HepG2 (cell line): ENCODE measurements around the gene HOXA13. TPM values are rescaled to one million over a fixed set of nuclear protein-coding genes. Genes with fewer than 3 reads are reported as not detected.

Experiments
- CREBL2 ChIP-seq: sonication (generic); formaldehyde crosslinking; IDR thresholded peaks from 2 replicates; pipeline ENCODE4 v1.8.1; 2023; ENCODE audit warnings: missing genetic modification reagents, mild to moderate bottlenecking, borderline replicate concordance
- FLYWCH1 ChIP-seq: sonication (generic); formaldehyde crosslinking; IDR thresholded peaks from 2 replicates; pipeline ENCODE4 v1.8.1; 2023; ENCODE audit warnings: mild to moderate bottlenecking, missing genetic modification reagents
- GATAD2A ChIP-seq: IDR thresholded peaks from 2 replicates; pipeline ENCODE4 v1.6.1; 2016
- KLF13 ChIP-seq: sonication (generic); formaldehyde crosslinking; IDR thresholded peaks from 2 replicates; pipeline ENCODE4 v1.4.0; 2020; ENCODE audit warnings: mild to moderate bottlenecking, missing genetic modification reagents
- MED1 ChIP-seq: sonication (generic); formaldehyde crosslinking; IDR thresholded peaks from 2 replicates; pipeline ENCODE4 v1.4.0; 2020; ENCODE audit warnings: missing genetic modification reagents
- RAD21 ChIP-seq: fragments of 450-650 bp; formaldehyde crosslinking; IDR thresholded peaks from 2 replicates; pipeline ENCODE4 v1.5.0; 2020; ENCODE audit warnings: mild to moderate bottlenecking
- XRCC5 ChIP-seq: fragments of 200-400 bp; formaldehyde crosslinking; optimal IDR thresholded peaks from 2 replicates; pipeline ENCODE3; 2017; ENCODE audit warnings: mild to moderate bottlenecking, low read length
- ZNF329 ChIP-seq: sonication (generic); formaldehyde crosslinking; IDR thresholded peaks from 2 replicates; pipeline ENCODE4 v1.9.0; 2021; ENCODE audit warnings: low read depth, mild to moderate bottlenecking, missing genetic modification reagents
- ZNF33A ChIP-seq: sonication (generic); formaldehyde crosslinking; IDR thresholded peaks from 2 replicates; pipeline ENCODE4 v1.5.1; 2020; ENCODE audit warnings: missing genetic modification reagents, mild to moderate bottlenecking, moderate library complexity, borderline replicate concordance
- ZNF501 ChIP-seq: sonication (generic); formaldehyde crosslinking; IDR thresholded peaks from 2 replicates; pipeline ENCODE4 v1.5.1; 2020; ENCODE audit warnings: mild to moderate bottlenecking, moderate library complexity, missing genetic modification reagents
- ZSCAN31 ChIP-seq: sonication (generic); formaldehyde crosslinking; IDR thresholded peaks from 2 replicates; pipeline ENCODE4 v1.5.0; 2020; ENCODE audit warnings: low read depth, mild to moderate bottlenecking, missing genetic modification reagents
- polyA plus RNA-seq, 8 experiments: library from polyadenylated mRNA; depleted of rRNA in 3 of 8; stranded (reverse) in 7 of 8; unstranded in 1 of 8; fragments of >200 nt; fragmentation: Illumina TruSeq in 4 of 8; extraction: Trizol in 4 of 8; gene quantifications; 2 replicates each; pipeline versions ENCODE4 v1.2.1 to v1.2.3, GENCODE V29; 2011 to 2016; ENCODE audit warnings: low read depth in 4 of 8, missing spikeins in 1 of 8, mixed read lengths in 1 of 8; ENCODE audit not compliant: insufficient read depth in 1 of 8
- total RNA-seq, 5 experiments: library from RNA; depleted of rRNA; stranded (reverse); fragments of >200 nt; fragmentation: Illumina TruSeq; extraction: Trizol; gene quantifications; 2 replicates each; pipeline ENCODE4 v1.2.3, GENCODE V29; 2016; ENCODE audit warnings: low read depth in 1 of 5
- TF ChIP-seq, protein P1 (sequence below): sonication (generic); formaldehyde crosslinking; IDR thresholded peaks from 2 replicates; pipeline ENCODE4 v1.5.0; 2020; ENCODE audit warnings: mild to moderate bottlenecking, missing genetic modification reagents, moderate library complexity

The HOXA13 gene
- total and polyA plus RNA-seq, 2 of the 13 experiments (the other 11 are each of a cell fraction or from before 2014, with no cell fraction given): 0.01 to 0.04 TPM

DNA sequence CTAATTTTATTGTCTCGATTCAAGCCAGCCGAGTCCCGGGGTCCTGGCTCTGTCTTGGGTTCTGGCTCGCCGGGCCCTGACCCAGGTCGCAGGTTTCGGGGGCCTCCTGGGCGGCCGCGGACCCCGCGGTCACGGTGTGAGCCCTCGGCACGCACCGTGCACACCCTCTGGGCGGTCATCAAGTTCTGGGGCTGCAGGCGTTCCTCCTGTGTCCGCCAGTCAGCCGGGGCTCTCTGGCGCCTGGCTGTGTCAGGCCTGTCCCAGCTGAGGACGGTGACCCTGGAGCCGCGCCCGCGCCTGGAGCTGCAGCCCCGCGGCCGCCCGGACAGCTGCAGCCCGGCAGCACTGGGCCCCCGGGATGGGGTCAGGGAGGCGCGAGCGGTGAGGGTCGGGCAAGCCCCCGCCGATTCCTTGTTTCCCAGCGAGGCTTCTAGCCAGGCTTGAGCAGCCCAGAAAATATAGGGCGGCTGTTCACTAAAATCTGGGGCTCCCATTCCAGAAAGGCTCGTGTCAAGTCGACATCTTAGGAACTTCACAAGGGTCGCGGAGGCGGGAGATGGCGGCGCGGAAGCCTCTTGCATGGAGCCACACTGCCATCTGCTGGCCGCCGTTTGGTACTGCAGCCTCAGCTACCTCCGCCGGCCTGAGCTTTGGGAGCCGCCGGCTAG, 39.2 kb downstream of the HOXA13 start (continued):
- TF ChIP-seq RAD21 (CRISPR knock-in tag): peak; percentile 97
- no peak for TF ChIP-seq KLF13 (CRISPR knock-in tag)
- TF ChIP-seq FLYWCH1 (CRISPR knock-in tag): no peak
- TF ChIP-seq CREBL2 (CRISPR knock-in tag): 0 out of 2 replicates have a peak, but pooled peaks have one; percentile 43
- TF ChIP-seq XRCC5: peak; percentile 30
- peak; percentile 64; the same call in 1 of the 2 replicates for TF ChIP-seq ZNF501
- TF ChIP-seq ZSCAN31: 0 out of 2 replicates have a peak, but pooled peaks have one; percentile 80
- no peak for TF ChIP-seq ZNF33A (CRISPR knock-in tag)
- TF ChIP-seq, protein P1, sequence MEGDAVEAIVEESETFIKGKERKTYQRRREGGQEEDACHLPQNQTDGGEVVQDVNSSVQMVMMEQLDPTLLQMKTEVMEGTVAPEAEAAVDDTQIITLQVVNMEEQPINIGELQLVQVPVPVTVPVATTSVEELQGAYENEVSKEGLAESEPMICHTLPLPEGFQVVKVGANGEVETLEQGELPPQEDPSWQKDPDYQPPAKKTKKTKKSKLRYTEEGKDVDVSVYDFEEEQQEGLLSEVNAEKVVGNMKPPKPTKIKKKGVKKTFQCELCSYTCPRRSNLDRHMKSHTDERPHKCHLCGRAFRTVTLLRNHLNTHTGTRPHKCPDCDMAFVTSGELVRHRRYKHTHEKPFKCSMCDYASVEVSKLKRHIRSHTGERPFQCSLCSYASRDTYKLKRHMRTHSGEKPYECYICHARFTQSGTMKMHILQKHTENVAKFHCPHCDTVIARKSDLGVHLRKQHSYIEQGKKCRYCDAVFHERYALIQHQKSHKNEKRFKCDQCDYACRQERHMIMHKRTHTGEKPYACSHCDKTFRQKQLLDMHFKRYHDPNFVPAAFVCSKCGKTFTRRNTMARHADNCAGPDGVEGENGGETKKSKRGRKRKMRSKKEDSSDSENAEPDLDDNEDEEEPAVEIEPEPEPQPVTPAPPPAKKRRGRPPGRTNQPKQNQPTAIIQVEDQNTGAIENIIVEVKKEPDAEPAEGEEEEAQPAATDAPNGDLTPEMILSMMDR (CRISPR knock-in tag): peak; percentile 97
- TF ChIP-seq GATAD2A (CRISPR knock-in tag): peak; percentile 44
- no peak for TF ChIP-seq MED1 (CRISPR knock-in tag)
- TF ChIP-seq ZNF329 (CRISPR knock-in tag): no peak
- TF ChIP-seq, all 625 proteins: peak for 104
